ENCODE results near the gene PLA2R1.

Gene PLA2R1

GRCh38 chr2:159925975-159926374, 136.4 kb downstream of the PLA2R1 start:
- peak; percentile 74 for DNase-seq

GRCh38 chr2:159922563-159922962, 139.9 kb downstream of the PLA2R1 start:
- no peak for DNase-seq

GRCh38 chr2:159921752-159922404, 140.5 kb downstream of the PLA2R1 start:
- DNase-seq, result peak; percentile 75

- DNase-seq, result no peak
These were observed 145.9 kb downstream of the PLA2R1 start for GRCh38 chr2:159916511-159916910.

- DNase-seq, result no peak
These were observed 148.5 kb downstream of the PLA2R1 start for GRCh38 chr2:159913900-159914299.

GRCh38 chr2:159912580-159912979, 149.8 kb downstream of the PLA2R1 start:
- no peak for DNase-seq

DNA sequence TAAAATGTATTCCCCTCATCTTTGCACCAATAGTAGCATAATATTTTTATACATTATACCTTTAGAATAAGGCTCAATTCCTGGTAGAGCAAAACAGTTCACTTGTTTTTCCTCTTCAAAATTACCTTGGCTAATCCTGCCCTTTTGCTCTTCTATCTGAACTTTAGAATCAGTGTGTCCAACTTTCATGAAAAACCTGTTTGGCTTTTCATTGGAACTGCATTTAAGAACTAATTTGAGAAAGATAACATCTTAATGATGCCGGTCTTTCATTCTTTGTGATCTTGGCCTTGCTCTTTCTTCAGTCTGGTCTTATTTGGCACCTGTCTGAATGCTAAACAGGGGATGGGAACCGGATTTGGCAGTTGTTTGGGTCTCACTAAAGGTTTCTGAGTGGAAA, 151.5 kb downstream of the PLA2R1 start:
- DNase-seq, result no peak

- no peak for DNase-seq
These were observed 153.8 kb downstream of the PLA2R1 start for GRCh38 chr2:159908623-159909022.

DNA sequence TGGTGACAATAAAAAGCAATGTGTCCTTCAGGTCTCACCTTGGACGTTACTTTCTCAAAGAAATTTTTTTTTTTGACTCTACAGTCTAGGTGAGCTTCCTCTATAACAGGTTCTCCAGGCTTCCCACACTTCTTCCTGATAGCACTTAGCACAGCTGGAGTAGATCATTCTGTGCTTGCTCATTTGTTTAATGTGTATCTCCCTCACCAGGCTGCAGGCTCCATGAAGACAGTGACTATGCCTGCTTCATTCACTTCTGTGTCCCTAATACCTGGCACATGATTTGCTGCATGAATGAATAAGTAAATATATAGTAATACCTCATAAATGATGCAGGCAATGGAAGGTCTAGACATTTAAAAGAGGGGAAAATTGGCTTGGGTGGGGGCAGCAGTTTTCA, 154.5 kb downstream of the PLA2R1 start:
- DNase-seq, result no peak

DNA sequence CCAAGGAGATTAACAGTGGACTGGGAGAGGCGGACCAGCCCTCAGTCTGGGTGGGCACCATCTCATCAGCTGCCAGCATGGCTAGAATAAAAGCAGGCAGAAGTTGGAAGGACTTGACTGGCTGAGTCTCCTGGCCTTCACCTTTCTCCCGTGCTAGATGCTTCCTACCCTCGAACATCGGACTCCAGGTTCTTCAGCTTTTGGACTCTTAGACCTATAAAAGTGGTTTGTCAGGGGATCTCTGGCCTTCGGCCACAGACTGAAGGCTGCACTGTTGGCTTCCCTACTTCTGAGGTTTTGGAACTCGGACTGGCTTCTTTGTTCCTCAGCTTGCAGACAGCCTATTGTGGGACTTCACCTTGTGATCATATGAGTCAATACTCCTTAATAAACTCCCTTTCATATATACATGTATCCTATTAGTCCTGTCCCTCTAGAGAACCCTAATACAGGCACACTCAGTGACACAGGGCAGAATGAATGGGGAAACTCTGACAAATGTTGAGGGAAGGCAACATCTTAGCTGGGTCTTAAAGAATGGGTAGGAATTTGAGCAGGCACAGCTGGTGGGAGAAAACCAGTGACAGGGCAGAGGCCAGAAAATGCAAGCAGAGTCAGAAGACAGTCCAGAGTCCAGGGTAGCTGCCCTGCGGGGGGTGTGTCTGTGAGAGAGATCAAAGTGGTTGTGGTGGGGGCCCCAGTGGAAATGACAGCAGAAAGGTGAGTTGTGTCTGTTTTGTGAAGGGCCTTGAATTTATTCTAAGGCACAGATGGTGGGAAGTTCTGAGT, 156.3 kb downstream of the PLA2R1 start:
- no peak for DNase-seq

DNA sequence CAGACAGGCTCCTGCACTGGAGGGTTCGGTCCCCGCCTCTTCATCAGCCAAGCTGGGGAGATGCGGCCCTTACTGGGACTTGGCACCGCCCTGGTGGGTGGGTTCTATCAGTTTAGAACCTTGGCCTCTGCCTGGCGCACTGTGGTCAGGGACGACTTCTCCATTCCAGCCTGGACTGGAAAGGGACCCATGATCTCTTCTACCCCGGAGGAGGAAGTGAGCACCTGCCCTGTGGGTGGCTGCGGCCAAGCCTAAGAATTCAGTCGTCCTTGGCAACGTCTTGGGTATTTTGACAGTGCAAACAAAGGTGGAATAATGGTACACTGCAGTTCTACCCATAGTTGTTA, 157.5 kb downstream of the PLA2R1 start:
- DNase-seq, result no peak

- peak; percentile 64 for DNase-seq
These were observed 158.1 kb downstream of the PLA2R1 start, which contains the start of gene LY75 for GRCh38 chr2:159904127-159904958. Gene LY75, minus strand, starts transcription at chr2:159904756.

- no peak for DNase-seq
These were observed 158.8 kb downstream of the PLA2R1 start for GRCh38 chr2:159903443-159904126.

DNA sequence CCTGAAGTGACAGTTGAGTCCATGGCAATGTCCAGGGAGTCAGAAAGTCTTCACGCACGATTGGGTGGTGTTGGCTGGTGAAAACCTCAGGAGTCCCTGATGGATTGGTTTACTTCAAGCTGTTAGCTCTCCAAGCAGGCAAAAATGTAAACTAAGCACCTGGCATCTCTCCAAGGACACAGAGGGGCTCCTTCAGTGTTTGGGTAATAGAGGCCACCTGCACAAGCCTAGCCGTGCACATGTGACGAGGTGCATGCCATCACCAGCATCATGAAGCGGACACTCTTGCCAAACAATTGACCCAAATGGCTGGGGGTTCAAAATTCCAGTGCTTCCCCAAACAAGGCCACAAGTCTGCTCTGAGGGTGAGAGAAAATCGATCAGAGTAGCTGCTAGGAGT, 159.7 kb downstream of the PLA2R1 start:
- no peak for DNase-seq

DNA sequence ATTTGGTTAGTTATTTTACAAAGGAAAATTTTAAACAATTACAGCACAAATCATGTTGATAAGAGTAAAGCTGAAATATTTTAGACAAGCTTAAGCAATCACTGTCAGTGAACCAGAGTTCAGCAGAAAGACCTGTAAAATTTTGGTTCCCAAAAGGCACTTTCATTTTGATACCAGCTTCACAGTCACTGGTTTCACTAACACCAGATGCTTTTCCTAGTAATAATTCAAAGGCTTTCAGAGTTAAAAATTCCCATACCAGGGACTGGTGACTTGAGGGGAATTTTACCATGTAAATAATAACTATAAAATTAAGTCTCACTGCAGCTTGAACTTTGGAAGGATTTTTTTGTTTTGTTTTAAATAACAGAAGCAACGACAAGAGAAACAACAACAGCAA, 162.1 kb downstream of the PLA2R1 start:
- DNase-seq, result no peak

- no peak for DNase-seq
These were observed 164.0 kb downstream of the PLA2R1 start for GRCh38 chr2:159898441-159898840.

DNA sequence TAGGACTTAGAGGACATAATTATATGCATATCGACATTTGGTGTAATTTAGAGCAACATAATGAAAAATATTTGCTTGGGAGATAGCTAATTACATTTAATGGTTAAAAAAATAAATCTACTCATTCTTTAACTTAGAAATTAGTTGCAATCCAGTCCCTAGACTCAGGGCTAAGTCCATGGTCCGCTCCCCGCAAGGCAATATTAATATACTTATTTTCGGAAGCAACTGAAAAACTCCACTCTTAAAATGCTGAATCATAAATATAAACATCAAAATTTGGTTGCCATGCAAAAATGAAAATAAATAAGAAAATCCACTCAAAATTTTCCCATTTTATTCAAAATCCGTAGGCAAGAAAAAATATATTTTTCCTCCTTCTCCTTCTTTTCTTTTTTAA, 164.7 kb downstream of the PLA2R1 start:
- no peak for DNase-seq

- peak; percentile 20 for DNase-seq
These were observed 165.3 kb downstream of the PLA2R1 start for GRCh38 chr2:159897081-159897480.

- DNase-seq, result no peak
These were observed 167.0 kb downstream of the PLA2R1 start for GRCh38 chr2:159895258-159896065.

- DNase-seq, result no peak
These were observed 168.1 kb downstream of the PLA2R1 start for GRCh38 chr2:159894145-159894838.

DNA sequence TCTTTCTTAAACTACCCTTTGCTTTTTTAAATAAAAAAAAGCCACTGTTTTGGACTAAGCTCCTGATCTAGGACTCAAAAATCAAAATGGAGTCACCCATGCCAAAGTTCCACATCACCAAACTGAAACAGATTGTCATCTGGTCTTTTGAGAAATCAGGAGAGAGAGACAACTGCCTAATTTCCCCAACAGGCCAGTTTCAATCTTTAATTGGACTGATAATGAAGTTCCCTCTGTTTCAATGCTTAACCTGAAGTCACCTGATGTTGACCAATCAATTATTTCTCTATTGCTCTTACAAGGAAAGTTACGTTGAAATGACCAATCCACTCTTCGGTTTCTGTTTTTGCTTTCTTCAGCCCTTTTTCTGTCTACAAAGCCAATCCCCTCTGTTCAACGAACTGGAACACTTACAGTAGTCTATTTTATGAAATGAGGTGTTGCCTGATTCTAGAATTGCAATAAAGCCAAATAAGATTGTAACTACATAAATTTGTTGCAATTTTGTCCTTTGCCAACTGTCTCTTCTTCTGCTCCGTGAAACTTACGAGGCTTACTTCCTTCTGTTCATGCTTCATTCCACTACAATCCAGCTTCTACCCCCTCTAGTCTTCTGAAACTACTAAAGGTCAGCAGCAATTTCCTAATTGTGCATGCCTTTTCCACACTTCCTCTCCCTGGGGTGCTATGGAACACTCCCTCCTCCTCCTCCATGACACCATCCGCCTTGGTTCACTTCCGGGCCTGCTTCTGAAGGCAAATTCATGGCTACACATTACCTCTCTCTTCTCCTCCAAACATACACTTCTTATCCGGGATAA, 169.2 kb downstream of the PLA2R1 start:
- DNase-seq, result no peak
